Stimulated activated memory B cell treated with anti-CD40 and anti-IgM and Interleukin-4, amounts not matched to agents 10 μg/mL and 1 μg/mL and 100 μg/mL, for 72 hours (primary cell): ENCODE results near the gene ATP1B2.

Experiments used
- ATAC-seq: fragments of 150-1000 bp; cut with Tn5 transposase; 2 replicates; pipeline ENCODE4 v1.10.0; 2021
- H3K27ac Mint-ChIP-seq: one replicate; pipeline ENCODE4 v1.8.0; 2022; ENCODE audit warnings: mild to moderate bottlenecking, mixed read lengths
- H3K27me3 Mint-ChIP-seq: one replicate; pipeline ENCODE4 v1.8.0; 2022; ENCODE audit warnings: mixed read lengths
- H3K36me3 Mint-ChIP-seq: one replicate; pipeline ENCODE4 v1.8.0; 2022; ENCODE audit warnings: mixed read lengths
- H3K4me1 Mint-ChIP-seq: one replicate; pipeline ENCODE4 v1.8.0; 2022; ENCODE audit warnings: mixed read lengths
- H3K4me3 Mint-ChIP-seq: one replicate; pipeline ENCODE4 v1.8.0; 2022; ENCODE audit warnings: mild to moderate bottlenecking, moderate library complexity, mixed read lengths
- H3K9me3 Mint-ChIP-seq: one replicate; pipeline ENCODE4 v1.8.0; 2022; ENCODE audit warnings: mixed read lengths

ATP1B2 gene

GRCh38 chr17:7652388-7653356 is 1.9 kb downstream of the ATP1B2 start:
- Mint-ChIP-seq H3K4me3 (no peak overlapping the region), H3K9me3 (peaks cover 2% of the 10 kb centered on the region), H3K27me3 (peaks cover 43% of the 10 kb centered on the region), H3K27ac (no peak overlapping the region), H3K4me1 (peaks cover 45% of the 10 kb centered on the region), H3K36me3 (peaks cover 5% of the 10 kb centered on the region)
- no peak for ATAC-seq

GRCh38 chr17:7654832-7655540 is 4.3 kb downstream of the ATP1B2 start:
- peaks cover 5% of the 10 kb centered on the region for H3K36me3 Mint-ChIP-seq
- peaks cover 42% of the 10 kb centered on the region for H3K4me1 Mint-ChIP-seq
- peaks cover 2% of the 10 kb centered on the region for H3K9me3 Mint-ChIP-seq
- ATAC-seq = peak; percentile 28
- H3K27me3 Mint-ChIP-seq = peaks cover 25% of the 10 kb centered on the region
- peak overlapping the region; percentile 57 for H3K27ac Mint-ChIP-seq
- no peak overlapping the region for H3K4me3 Mint-ChIP-seq

- Mint-ChIP-seq H3K9me3 (peaks cover 2% of the 10 kb centered on the region), H3K27ac (peak overlapping the region; percentile 57), H3K27me3 (peaks cover 20% of the 10 kb centered on the region), H3K4me1 (peaks cover 37% of the 10 kb centered on the region), H3K36me3 (peaks cover 5% of the 10 kb centered on the region), H3K4me3 (no peak overlapping the region)
- peak; percentile 65 for ATAC-seq
These were observed 4.8 kb downstream of the ATP1B2 start for GRCh38 chr17:7655541-7655840.

GRCh38 chr17:7656958-7657609 is 6.4 kb downstream of the ATP1B2 start:
- no peak overlapping the region for H3K4me3 Mint-ChIP-seq
- peaks cover 4% of the 10 kb centered on the region for H3K27me3 Mint-ChIP-seq
- no peak for ATAC-seq
- H3K27ac Mint-ChIP-seq = no peak overlapping the region
- H3K4me1 Mint-ChIP-seq = peaks cover 27% of the 10 kb centered on the region
- H3K36me3 Mint-ChIP-seq = peaks cover 5% of the 10 kb centered on the region
- H3K9me3 Mint-ChIP-seq = peaks cover 2% of the 10 kb centered on the region

- H3K4me3 Mint-ChIP-seq = no peak overlapping the region
- no peaks in the 10 kb centered on the region for H3K9me3 Mint-ChIP-seq
- H3K27me3 Mint-ChIP-seq = no peaks in the 10 kb centered on the region
These were observed 17.1 kb downstream of the ATP1B2 start for GRCh38 chr17:7667656-7668406.

GRCh38 chr17:7668482-7668881 is 17.8 kb downstream of the ATP1B2 start:
- H3K36me3 Mint-ChIP-seq = peaks cover 50% of the 10 kb centered on the region
- no peak overlapping the region for H3K27ac Mint-ChIP-seq
- no peak overlapping the region for H3K4me3 Mint-ChIP-seq
- ATAC-seq = no peak
- H3K9me3 Mint-ChIP-seq = peaks cover 2% of the 10 kb centered on the region
- no peaks in the 10 kb centered on the region for H3K4me1 Mint-ChIP-seq
- H3K27me3 Mint-ChIP-seq = no peaks in the 10 kb centered on the region

More at GRCh38 chr17:7667656-7668406, 17.1 kb downstream of the ATP1B2 start:
- Mint-ChIP-seq H3K4me1 (no peaks in the 10 kb centered on the region), H3K27ac (no peak overlapping the region), H3K36me3 (peaks cover 45% of the 10 kb centered on the region)
- no peak for ATAC-seq

- H3K27me3 Mint-ChIP-seq = no peaks in the 10 kb centered on the region
- ATAC-seq = no peak
- peaks cover 8% of the 10 kb centered on the region for H3K4me1 Mint-ChIP-seq
- H3K4me3 Mint-ChIP-seq = no peak overlapping the region
- peaks cover 65% of the 10 kb centered on the region for H3K36me3 Mint-ChIP-seq
- peaks cover 9% of the 10 kb centered on the region for H3K9me3 Mint-ChIP-seq
- no peak overlapping the region for H3K27ac Mint-ChIP-seq
These were observed 22.5 kb downstream of the ATP1B2 start for GRCh38 chr17:7673239-7673638.

GRCh38 chr17:7674934-7675333 is 24.2 kb downstream of the ATP1B2 start:
- peaks cover 13% of the 10 kb centered on the region for H3K4me1 Mint-ChIP-seq
- peaks cover 9% of the 10 kb centered on the region for H3K9me3 Mint-ChIP-seq
- peaks cover 54% of the 10 kb centered on the region for H3K36me3 Mint-ChIP-seq
- no peak overlapping the region for H3K27ac Mint-ChIP-seq
- ATAC-seq = no peak
- no peaks in the 10 kb centered on the region for H3K27me3 Mint-ChIP-seq
- H3K4me3 Mint-ChIP-seq = no peak overlapping the region

- no peak for ATAC-seq
- H3K4me1 Mint-ChIP-seq = peaks cover 13% of the 10 kb centered on the region
- peaks cover 47% of the 10 kb centered on the region for H3K36me3 Mint-ChIP-seq
- no peaks in the 10 kb centered on the region for H3K27me3 Mint-ChIP-seq
- no peak overlapping the region for H3K4me3 Mint-ChIP-seq
- H3K9me3 Mint-ChIP-seq = peaks cover 9% of the 10 kb centered on the region
- no peak overlapping the region for H3K27ac Mint-ChIP-seq
These were observed 25.8 kb downstream of the ATP1B2 start for GRCh38 chr17:7676533-7676932.

GRCh38 chr17:7677388-7678067 is 26.8 kb downstream of the ATP1B2 start:
- H3K27ac Mint-ChIP-seq = no peak overlapping the region
- no peaks in the 10 kb centered on the region for H3K27me3 Mint-ChIP-seq
- no peak overlapping the region for H3K4me3 Mint-ChIP-seq
- peaks cover 44% of the 10 kb centered on the region for H3K36me3 Mint-ChIP-seq
- H3K9me3 Mint-ChIP-seq = peaks cover 9% of the 10 kb centered on the region
- peaks cover 13% of the 10 kb centered on the region for H3K4me1 Mint-ChIP-seq
- no peak for ATAC-seq

GRCh38 chr17:7684851-7685532 is 34.3 kb downstream of the ATP1B2 start:
- ATAC-seq = no peak
- Mint-ChIP-seq H3K4me3 (peak overlapping the region; percentile 96), H3K9me3 (no peaks in the 10 kb centered on the region), H3K27ac (peak overlapping the region; percentile 100), H3K36me3 (peaks cover 18% of the 10 kb centered on the region), H3K4me1 (peaks cover 46% of the 10 kb centered on the region), H3K27me3 (no peaks in the 10 kb centered on the region)

- Mint-ChIP-seq H3K27ac (peak overlapping the region; percentile 100), H3K4me3 (peak overlapping the region; percentile 96), H3K27me3 (no peaks in the 10 kb centered on the region), H3K9me3 (no peaks in the 10 kb centered on the region), H3K4me1 (peaks cover 50% of the 10 kb centered on the region), H3K36me3 (peaks cover 22% of the 10 kb centered on the region)
- peak; percentile 86 for ATAC-seq
These were observed 35.0 kb downstream of the ATP1B2 start for GRCh38 chr17:7685533-7686221.

GRCh38 chr17:7686222-7687071 is 35.7 kb downstream of the ATP1B2 start:
- Mint-ChIP-seq H3K36me3 (peaks cover 29% of the 10 kb centered on the region), H3K4me1 (peaks cover 50% of the 10 kb centered on the region), H3K4me3 (peak overlapping the region; percentile 96), H3K9me3 (no peaks in the 10 kb centered on the region), H3K27ac (peak overlapping the region; percentile 100), H3K27me3 (no peaks in the 10 kb centered on the region)
- peak; percentile 79 for ATAC-seq
